Gastrocnemius medialis (tissue), 4 donors: ENCODE results near the gene CHST5.

Experiments
- POLR2A ChIP-seq, 2 donors: fragments of 450-650 bp; IDR thresholded peaks; one replicate each; pipeline ENCODE4 v1.6.1; 2017; ENCODE audit warnings: antibody characterized with exemption in 2 of 2, mild to moderate bottlenecking in 2 of 2, moderate library complexity in 2 of 2
- TF ChIP-seq, protein P1 (sequence below), 5 experiments: fragments of 450-650 bp in 3 of 5; fragments of 200-600 bp in 2 of 5; sonication (generic) in 2 of 5; IDR thresholded peaks in 4 of 5; conservative IDR thresholded peaks in 1 of 5; 1 replicate in 4 of 5; 2 replicates in 1 of 5; pipeline ENCODE4 v1.5.1; 2016 to 2019; ENCODE audit warnings: antibody characterized with exemption in 5 of 5, mild to moderate bottlenecking in 3 of 5, moderate library complexity in 3 of 5

DNA sequence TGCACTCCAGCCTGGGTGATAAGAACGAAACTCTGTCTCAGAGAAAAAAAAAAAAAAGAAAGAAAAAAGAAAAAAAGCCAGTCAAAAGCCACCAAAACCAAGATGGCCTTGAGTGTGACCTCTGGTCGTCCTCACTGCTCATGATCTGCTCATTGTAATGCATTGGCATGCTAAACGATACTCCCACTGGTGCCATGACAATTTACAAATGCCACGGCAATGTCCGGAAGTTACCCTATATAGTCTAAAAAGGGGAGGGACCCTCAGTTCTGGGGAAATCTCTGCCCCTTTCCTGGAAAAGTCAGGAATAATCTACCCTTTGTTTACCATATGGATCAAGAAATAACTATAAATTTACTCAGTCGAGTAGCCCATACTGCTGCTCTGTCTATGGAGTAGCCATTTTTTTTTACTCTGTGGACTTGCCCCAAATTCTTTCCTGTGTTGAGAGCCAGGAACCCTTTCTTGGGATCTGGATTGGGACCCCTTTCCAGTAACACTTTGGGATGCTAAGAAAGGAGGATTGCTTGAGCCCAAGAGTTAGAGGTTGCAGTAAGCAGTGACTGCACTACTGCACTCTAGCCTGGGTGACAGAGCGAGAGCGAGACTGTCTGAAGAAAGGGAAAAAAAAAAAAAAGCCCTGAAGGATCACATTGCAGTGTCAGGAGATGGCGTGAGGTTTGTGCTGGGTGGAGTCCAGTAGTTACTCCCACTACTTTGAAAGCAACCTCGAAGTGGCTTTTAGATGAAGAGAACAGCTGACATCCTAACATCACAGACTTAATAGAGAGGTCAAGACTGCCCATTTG lies 23.9 kb upstream of the CHST5 start:
- TF ChIP-seq, protein P1, sequence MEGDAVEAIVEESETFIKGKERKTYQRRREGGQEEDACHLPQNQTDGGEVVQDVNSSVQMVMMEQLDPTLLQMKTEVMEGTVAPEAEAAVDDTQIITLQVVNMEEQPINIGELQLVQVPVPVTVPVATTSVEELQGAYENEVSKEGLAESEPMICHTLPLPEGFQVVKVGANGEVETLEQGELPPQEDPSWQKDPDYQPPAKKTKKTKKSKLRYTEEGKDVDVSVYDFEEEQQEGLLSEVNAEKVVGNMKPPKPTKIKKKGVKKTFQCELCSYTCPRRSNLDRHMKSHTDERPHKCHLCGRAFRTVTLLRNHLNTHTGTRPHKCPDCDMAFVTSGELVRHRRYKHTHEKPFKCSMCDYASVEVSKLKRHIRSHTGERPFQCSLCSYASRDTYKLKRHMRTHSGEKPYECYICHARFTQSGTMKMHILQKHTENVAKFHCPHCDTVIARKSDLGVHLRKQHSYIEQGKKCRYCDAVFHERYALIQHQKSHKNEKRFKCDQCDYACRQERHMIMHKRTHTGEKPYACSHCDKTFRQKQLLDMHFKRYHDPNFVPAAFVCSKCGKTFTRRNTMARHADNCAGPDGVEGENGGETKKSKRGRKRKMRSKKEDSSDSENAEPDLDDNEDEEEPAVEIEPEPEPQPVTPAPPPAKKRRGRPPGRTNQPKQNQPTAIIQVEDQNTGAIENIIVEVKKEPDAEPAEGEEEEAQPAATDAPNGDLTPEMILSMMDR (IDR thresholded peaks at IDR 0.05 in 4 of 5, conservative IDR thresholded peaks at IDR 0.05 in 1 of 5) = no peak
- no peak for TF ChIP-seq POLR2A (IDR thresholded peaks at IDR 0.05)
